ENCODE results near the gene ZNF688. TPM values are rescaled to one million over a fixed set of nuclear protein-coding genes. Genes with fewer than 3 reads are reported as not detected.

Gene ZNF688
- total RNA-seq, 4 donors from 2014 or later: 5.4 to 15.3 (median 10.2) TPM

DNA sequence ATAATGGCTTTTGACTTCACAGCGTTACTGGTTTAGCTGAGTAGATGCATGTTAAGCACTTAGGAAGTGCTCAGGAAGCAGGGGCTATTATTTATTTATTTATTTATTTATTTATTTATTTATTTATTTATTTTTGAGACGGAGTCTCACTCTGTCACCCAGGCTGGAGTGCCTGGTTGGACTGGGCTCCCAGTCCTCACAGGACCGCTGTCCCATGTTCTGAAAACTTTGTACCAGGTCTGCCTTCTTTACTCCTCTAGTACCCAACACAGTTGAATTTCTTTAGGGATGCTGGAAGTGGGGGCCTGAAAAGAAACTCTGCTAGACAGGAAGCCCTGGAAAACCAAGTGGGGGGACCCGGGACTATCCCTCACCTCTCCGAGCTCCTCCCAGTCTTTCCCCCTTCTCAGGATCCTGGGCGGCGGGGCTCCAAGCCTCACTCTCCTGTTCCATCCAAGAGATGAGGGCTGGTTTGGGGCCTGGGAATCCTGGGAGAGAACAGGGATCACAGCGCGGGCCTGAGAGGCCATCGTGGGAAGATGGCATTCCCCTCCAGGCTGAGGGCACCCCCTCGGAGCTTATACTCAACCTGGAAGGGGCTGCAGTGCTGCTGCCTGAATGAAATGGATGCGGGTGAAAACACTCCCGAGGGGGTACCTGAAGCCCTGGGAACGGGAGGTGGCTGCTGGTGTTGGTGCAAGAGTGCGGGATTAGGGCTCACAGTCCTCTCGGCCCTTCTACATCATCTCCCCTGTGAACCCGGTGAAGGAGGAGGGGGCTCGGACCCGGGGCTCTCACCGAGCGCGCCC, 674 bp downstream of the ZNF688 start:
- intact Hi-C loops (cut with DNase I): no loop called here
- no peaks in the 10 kb centered on the region for H3K27me3 ChIP-seq
- no peak for DNase-seq
- peaks cover 0 to 6% (median 0%) of the 10 kb centered on the region in 3 donors for H3K36me3 ChIP-seq
- 15 to 34% methylated on average over 5 to 10 of the region's 22 CpGs for WGBS, 2 donors
- peak overlapping the region; percentile 60 to 87 (median 73) for H3K4me3 ChIP-seq
- H3K9me3 ChIP-seq: no peaks in the 10 kb centered on the region
- peaks cover 27 to 59% (median 36%) of the 10 kb centered on the region in 3 donors for H3K4me1 ChIP-seq
- peak overlapping the region; percentile 91 to 99 (median 96) for H3K27ac ChIP-seq
- TF ChIP-seq, protein P1, sequence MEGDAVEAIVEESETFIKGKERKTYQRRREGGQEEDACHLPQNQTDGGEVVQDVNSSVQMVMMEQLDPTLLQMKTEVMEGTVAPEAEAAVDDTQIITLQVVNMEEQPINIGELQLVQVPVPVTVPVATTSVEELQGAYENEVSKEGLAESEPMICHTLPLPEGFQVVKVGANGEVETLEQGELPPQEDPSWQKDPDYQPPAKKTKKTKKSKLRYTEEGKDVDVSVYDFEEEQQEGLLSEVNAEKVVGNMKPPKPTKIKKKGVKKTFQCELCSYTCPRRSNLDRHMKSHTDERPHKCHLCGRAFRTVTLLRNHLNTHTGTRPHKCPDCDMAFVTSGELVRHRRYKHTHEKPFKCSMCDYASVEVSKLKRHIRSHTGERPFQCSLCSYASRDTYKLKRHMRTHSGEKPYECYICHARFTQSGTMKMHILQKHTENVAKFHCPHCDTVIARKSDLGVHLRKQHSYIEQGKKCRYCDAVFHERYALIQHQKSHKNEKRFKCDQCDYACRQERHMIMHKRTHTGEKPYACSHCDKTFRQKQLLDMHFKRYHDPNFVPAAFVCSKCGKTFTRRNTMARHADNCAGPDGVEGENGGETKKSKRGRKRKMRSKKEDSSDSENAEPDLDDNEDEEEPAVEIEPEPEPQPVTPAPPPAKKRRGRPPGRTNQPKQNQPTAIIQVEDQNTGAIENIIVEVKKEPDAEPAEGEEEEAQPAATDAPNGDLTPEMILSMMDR (IDR thresholded peaks at IDR 0.05): no peak

DNA sequence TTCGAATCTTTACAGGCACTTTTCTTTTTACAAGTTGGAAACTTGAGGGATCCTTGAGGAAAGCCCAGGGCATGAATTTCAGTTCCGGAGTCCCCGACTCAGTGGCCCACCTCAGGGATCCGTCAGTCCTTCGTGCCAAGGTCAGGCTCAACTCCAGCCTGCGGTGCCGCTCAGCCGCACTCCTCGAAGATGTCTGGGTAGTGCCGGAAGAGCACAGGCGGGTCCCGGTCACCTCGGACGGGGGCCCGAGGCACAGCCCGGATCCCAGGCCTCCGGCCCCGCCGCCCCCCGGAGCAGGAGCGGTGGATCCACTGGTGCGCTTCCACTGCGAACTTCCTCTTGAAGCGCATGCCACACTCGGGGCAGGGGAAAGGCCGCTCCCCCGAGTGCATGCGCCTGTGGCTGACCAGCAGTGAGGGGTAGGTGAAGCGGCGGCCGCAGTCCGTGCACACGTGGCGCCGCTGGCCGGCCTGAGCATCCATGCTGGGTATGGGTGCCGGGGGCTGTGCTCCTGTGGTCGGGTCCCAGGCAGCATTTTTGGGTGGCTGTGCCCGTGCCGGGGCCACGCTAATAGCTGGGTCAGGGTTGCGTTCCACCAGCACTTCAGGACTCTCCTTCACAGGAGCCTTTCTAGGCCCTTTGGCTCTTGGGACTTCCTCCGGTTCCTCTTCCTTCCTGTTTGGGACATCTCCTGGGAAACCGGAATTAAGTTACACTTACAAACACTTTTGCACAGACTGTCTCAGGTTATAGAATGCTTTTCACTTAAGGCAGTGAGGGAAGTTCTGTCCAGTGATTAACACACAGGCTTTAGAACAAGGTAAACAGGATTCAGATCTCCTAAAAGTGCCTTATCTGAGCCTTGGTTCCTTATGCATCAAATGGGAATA, 1.5 kb downstream of the ZNF688 start:
- Histone ChIP-seq H3K4me3 (peak overlapping the region in 3 of 4 donors; percentile 60 to 87 (median 85)), H3K9me3 (no peaks in the 10 kb centered on the region), H3K36me3 (peaks cover 0 to 6% (median 0%) of the 10 kb centered on the region in 3 donors), H3K27ac (peak overlapping the region; percentile 91 to 99 (median 96)), H3K4me1 (peaks cover 27 to 53% (median 36%) of the 10 kb centered on the region in 3 donors), H3K27me3 (no peaks in the 10 kb centered on the region)
- TF ChIP-seq POLR2A (IDR thresholded peaks at IDR 0.05): no peak
- TF ChIP-seq, protein P1 (IDR thresholded peaks at IDR 0.05): no peak
- DNase-seq: no peak
- intact Hi-C loops (cut with DNase I): no loop called here
- 81 to 86% methylated on average over 18 to 22 of the region's 44 CpGs for WGBS, 2 donors

DNA sequence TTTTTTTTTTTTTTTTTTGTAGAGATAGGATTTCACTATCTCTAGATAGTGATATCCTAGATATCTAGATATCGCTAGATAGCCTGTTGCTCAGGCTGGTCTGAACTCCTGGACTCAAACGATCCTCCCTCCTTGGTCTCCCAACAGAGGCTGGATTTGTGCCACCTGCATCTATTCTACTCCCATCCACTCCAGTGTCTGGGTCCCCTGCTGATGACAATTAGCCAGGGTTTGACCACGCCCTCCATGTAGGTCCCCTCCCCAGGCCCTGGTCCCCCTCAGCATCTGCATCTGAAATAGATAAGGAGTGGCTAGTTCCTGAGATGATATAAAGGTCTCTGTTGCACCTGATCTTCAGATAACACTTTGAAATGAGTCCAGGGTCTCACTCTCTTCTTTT, 2.2 kb downstream of the ZNF688 start:
- TF ChIP-seq POLR2A (IDR thresholded peaks at IDR 0.05): no peak
- TF ChIP-seq, protein P1 (IDR thresholded peaks at IDR 0.05): no peak
- Histone ChIP-seq H3K27ac (no peak overlapping the region), H3K9me3 (no peaks in the 10 kb centered on the region), H3K36me3 (peaks cover 0 to 6% (median 0%) of the 10 kb centered on the region in 3 donors), H3K27me3 (no peaks in the 10 kb centered on the region), H3K4me1 (peaks cover 27 to 53% (median 36%) of the 10 kb centered on the region in 3 donors), H3K4me3 (no peak overlapping the region)
- no peak for DNase-seq
- 84 to 91% methylated on average over 3 of the region's 3 CpGs for whole genome bisulfite sequencing, 2 donors
- intact Hi-C loops (cut with DNase I): no loop called here

DNA sequence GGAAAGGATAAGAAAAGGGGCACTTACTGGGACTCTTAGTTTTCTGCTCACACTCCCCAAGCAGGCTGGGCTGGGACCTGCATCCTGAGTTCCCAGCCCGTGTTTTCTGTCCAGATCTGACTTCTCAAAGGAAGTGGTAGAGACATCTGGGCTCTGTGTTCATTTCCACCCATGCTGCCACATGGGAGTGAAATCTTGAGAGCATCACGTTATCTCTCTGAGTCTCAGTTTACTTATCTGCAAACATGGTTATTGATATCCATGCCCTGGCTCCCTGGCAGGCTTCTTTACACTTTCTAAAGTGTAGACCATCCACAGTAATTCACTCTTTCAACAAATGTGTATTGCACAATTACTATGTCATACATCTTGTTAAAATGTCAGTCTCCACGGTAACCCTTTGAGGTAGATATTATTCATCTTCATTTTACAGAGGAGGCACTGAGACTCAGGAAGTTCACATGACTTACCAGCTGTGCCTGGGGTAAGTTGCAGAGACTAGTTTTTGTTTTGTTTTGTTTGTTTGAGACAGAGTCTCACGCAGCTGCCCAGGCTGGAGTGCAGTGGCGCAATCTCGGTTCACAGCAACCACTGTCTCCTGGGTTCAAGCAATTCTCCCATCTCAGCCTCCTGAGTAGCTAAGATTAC, 3.4 kb downstream of the ZNF688 start:
- H3K4me1 ChIP-seq: peaks cover 27 to 53% (median 36%) of the 10 kb centered on the region in 3 donors
- intact Hi-C loops (cut with DNase I): no loop called here
- H3K27ac ChIP-seq: peak overlapping the region; percentile 63 to 83 (median 68)
- 15 to 19% methylated on average over 6 of the region's 6 CpGs for WGBS, 2 donors
- H3K4me3 ChIP-seq: no peak overlapping the region
- H3K36me3 ChIP-seq: peaks cover 0 to 6% (median 0%) of the 10 kb centered on the region in 3 donors
- no peaks in the 10 kb centered on the region for H3K27me3 ChIP-seq
- TF ChIP-seq, protein P1 (IDR thresholded peaks at IDR 0.05): no peak
- peak in 1 of 4 donors; percentile 50 for TF ChIP-seq POLR2A (IDR thresholded peaks at IDR 0.05)
- no peaks in the 10 kb centered on the region for H3K9me3 ChIP-seq
- no peak for DNase-seq
